SU-DHL-6 (cell line): ENCODE measurements around the gene RGS1.

ENCODE experiments used
- EZH2phosphoT487 ChIP-seq: fragments of 200-600 bp; sonication (generic), shearing (Covaris generic); conservative IDR thresholded peaks from 2 replicates; pipeline ENCODE4 v1.6.1; 2018; ENCODE audit warnings: mild to moderate bottlenecking, antibody characterized with exemption, low read length, moderate library complexity, mixed read lengths
- TF ChIP-seq, protein P1 (sequence below): fragments of 200-600 bp; sonication (generic); IDR thresholded peaks from one replicate; pipeline ENCODE4 v1.5.1; 2017; ENCODE audit warnings: antibody characterized with exemption, mild to moderate bottlenecking, low read length, moderate library complexity; ENCODE audit not compliant: insufficient read depth, poor library complexity, severe bottlenecking

DNA sequence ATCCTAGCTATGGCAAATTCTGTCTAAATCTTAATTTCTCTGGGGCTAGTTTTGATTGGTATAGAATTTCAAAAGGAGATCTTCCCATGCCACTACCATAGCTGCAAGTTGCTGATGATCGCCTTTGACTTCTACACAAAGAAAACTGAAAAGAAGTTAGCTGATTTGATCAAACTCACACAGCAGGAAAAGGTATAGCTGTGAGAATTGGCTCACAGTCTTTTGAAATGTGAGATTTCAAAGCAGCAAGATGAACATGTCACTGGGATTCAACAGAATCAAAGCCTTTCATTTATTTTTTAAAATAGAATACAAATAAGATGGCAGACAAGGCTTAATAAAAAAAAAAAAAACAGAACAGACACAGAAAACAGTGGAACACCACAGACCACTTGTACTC lies 7.5 kb upstream of the RGS1 start:
- TF ChIP-seq, protein P1, sequence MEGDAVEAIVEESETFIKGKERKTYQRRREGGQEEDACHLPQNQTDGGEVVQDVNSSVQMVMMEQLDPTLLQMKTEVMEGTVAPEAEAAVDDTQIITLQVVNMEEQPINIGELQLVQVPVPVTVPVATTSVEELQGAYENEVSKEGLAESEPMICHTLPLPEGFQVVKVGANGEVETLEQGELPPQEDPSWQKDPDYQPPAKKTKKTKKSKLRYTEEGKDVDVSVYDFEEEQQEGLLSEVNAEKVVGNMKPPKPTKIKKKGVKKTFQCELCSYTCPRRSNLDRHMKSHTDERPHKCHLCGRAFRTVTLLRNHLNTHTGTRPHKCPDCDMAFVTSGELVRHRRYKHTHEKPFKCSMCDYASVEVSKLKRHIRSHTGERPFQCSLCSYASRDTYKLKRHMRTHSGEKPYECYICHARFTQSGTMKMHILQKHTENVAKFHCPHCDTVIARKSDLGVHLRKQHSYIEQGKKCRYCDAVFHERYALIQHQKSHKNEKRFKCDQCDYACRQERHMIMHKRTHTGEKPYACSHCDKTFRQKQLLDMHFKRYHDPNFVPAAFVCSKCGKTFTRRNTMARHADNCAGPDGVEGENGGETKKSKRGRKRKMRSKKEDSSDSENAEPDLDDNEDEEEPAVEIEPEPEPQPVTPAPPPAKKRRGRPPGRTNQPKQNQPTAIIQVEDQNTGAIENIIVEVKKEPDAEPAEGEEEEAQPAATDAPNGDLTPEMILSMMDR: no peak
- TF ChIP-seq EZH2phosphoT487: no peak
